ENCODE results near the gene STAU1. TPM values are rescaled to one million over a fixed set of nuclear protein-coding genes. Genes with fewer than 3 reads are reported as not detected.

The STAU1 gene
- total RNA-seq, 4 donors from 2014 or later, result 39.1 to 61.4 (median 54.4) TPM

- no peak for ATAC-seq
- H3K27me3 ChIP-seq, result no peaks in the 10 kb centered on the region
- intact Hi-C loops (cut with DNase I; ENCODE audit: low total_unique reads) (no loop called here), in situ Hi-C loops (cut with MboI; ENCODE audit: low sequenced_read_pairs in 4 of 4) (no loop called here)
- no peak for TF ChIP-seq POLR2A (IDR thresholded peaks at IDR 0.05)
- TF ChIP-seq CTCF (IDR thresholded peaks at IDR 0.05 in 4 of 5, conservative IDR thresholded peaks at IDR 0.05 in 1 of 5), result no peak
- no peak overlapping the region for H3K27ac ChIP-seq
- H3K36me3 ChIP-seq, result peaks cover 2 to 97% of the 10 kb centered on the region in 2 donors
- no peaks in the 10 kb centered on the region for H3K4me1 ChIP-seq
- no peak overlapping the region for H3K4me3 ChIP-seq
- no peaks in the 10 kb centered on the region for H3K9me3 ChIP-seq
- DNase-seq, result no peak
These were observed 109.8 kb downstream of the STAU1 start for GRCh38 chr20:49078310-49078709.

GRCh38 chr20:49074521-49074920 lies 113.6 kb downstream of the STAU1 start:
- intact Hi-C loops (cut with DNase I; ENCODE audit: low total_unique reads), result no loop called here
- Histone ChIP-seq H3K27ac (no peak overlapping the region), H3K4me1 (no peaks in the 10 kb centered on the region), H3K9me3 (no peaks in the 10 kb centered on the region), H3K36me3 (peaks cover 2 to 94% of the 10 kb centered on the region in 2 donors), H3K27me3 (no peaks in the 10 kb centered on the region), H3K4me3 (no peak overlapping the region)
- ATAC-seq (no peak), DNase-seq (no peak)
- TF ChIP-seq POLR2A (IDR thresholded peaks at IDR 0.05) (no peak), CTCF (IDR thresholded peaks at IDR 0.05 in 4 of 5, conservative IDR thresholded peaks at IDR 0.05 in 1 of 5) (no peak)
- in situ Hi-C loops (cut with MboI; ENCODE audit: low sequenced_read_pairs in 4 of 4), result no loop called here

Other genes with a start within 250 kb of the STAU1 start
- gene CSE1L, start 142.0 kb downstream of the STAU1 start, total RNA-seq, result 10 to 100 TPM; 44.0 to 59.6 (median 58.3) TPM
- gene DDX27, start 31.1 kb upstream of the STAU1 start, total RNA-seq, result 10 to 100 TPM; 12.6 to 39.7 (median 23.3) TPM
- gene ZNFX1, start 89.7 kb upstream of the STAU1 start, total RNA-seq, result 10 to 100 TPM; 28.7 to 34.9 (median 31.1) TPM

Data from gastrocnemius medialis (tissue), 4 donors.